Panc1 (cell line): ENCODE results near the gene TCP11L2. TPM values are rescaled to one million over a fixed set of nuclear protein-coding genes. Genes with fewer than 3 reads are reported as not detected.

Experiments
- ATAC-seq: fragments of 200-7000 bp; cut with Tn5 transposase; 2 replicates; pipeline ENCODE4 v1.9.1; 2020; ENCODE audit warnings: mild to moderate bottlenecking, moderate library complexity
- BruUV-seq: library from RNA; stranded (reverse); fragments of 400-500 nt; replicated peaks from 2 replicates; lab custom pipeline; 2021; lab: Mats Ljungman, UMichigan
- CTCF ChIA-PET: fragments of 300-600 bp; sonication (Branson Sonifier 250); formaldehyde crosslinking; loops from one replicate; lab custom pipeline; 2022; ENCODE audit warnings: antibody characterized with exemption; lab: Charles Lee
- POLR2A ChIA-PET: fragments of 300-600 bp; sonication (Branson Sonifier 250); formaldehyde crosslinking; loops from one replicate; lab custom pipeline; 2022; ENCODE audit warnings: antibody characterized with exemption; lab: Charles Lee
- DNase-seq: peaks from one replicate; pipeline ENCODE4 v3.0.0-alpha.2; 2010; ENCODE audit warnings: low read depth, low spot score
- H3K27ac ChIP-seq: 2 replicates; pipeline ENCODE4 v1.5.1; 2011; ENCODE audit warnings: mild to moderate bottlenecking, low read length, inconsistent platforms
- H3K27me3 ChIP-seq: fragments of 200-500 bp; sonication (Bioruptor generic); 2 replicates; pipeline ENCODE4 v1.6.0; 2014; ENCODE audit warnings: low read length, inconsistent platforms; ENCODE audit not compliant: control insufficient read depth, insufficient read depth
- H3K36me3 ChIP-seq: fragments of 200-500 bp; sonication (Bioruptor generic); 2 replicates; pipeline ENCODE4 v1.5.1; 2014; ENCODE audit warnings: inconsistent platforms, mild to moderate bottlenecking, low read length, moderate library complexity; ENCODE audit not compliant: control insufficient read depth, insufficient read depth
- H3K4me1 ChIP-seq: 2 replicates; pipeline ENCODE4 v1.5.1; 2011; ENCODE audit warnings: inconsistent platforms, mild to moderate bottlenecking, low read length, moderate library complexity; ENCODE audit not compliant: control insufficient read depth, insufficient read depth
- H3K4me3 ChIP-seq, 2 experiments: 2 replicates each; pipeline ENCODE4 v1.5.1; 2011 to 2012; ENCODE audit warnings: low read depth in 2 of 2, low read length in 2 of 2, mild to moderate bottlenecking in 2 of 2, inconsistent platforms in 1 of 2, moderate library complexity in 1 of 2
- H3K9me3 ChIP-seq: fragments of 200-500 bp; sonication (Bioruptor generic); 2 replicates; pipeline ENCODE4 v1.5.1; 2014; ENCODE audit warnings: low read depth, mild to moderate bottlenecking, inconsistent platforms, low read length, moderate library complexity; ENCODE audit not compliant: control insufficient read depth, insufficient read depth
- POLR2AphosphoS5 ChIP-seq: IDR thresholded peaks from 2 replicates; pipeline ENCODE4 v1.6.1; 2012; ENCODE audit warnings: mild to moderate bottlenecking, low read depth, low read length, moderate library complexity
- SIN3A ChIP-seq: IDR thresholded peaks from 2 replicates; pipeline ENCODE4 v1.6.1; 2012; ENCODE audit warnings: low read depth, mild to moderate bottlenecking, low read length, moderate library complexity, borderline replicate concordance; ENCODE audit not compliant: insufficient read depth
- TCF7L2 ChIP-seq: IDR thresholded peaks from 2 replicates; pipeline ENCODE4 v1.6.1; 2011; ENCODE audit warnings: mild to moderate bottlenecking, low read depth, low read length, inconsistent platforms
- in situ Hi-C: cut with HindIII; loops from 2 replicates; pipeline ENCODE4 v1.10.0; 2016; ENCODE audit warnings: low sequenced_read_pairs, low pct_unique_long_range_greater_than_20kb
- intact Hi-C: fragments of 100-400 bp; cut with micrococcal nuclease; formaldehyde crosslinking; loops from one replicate; pipeline ENCODE4 v1.10.0; 2022; ENCODE audit not compliant: unreplicated experiment
- total RNA-seq: library from RNA; stranded (reverse); gene quantifications from one replicate; pipeline ENCODE4 v1.2.1, GENCODE V29; 2021; ENCODE audit not compliant: unreplicated experiment
- TF ChIP-seq, protein P1 (sequence below), 2 experiments: IDR thresholded peaks; 2 replicates each; pipeline ENCODE4 v1.6.1; 2011 to 2012; ENCODE audit warnings: low read depth in 2 of 2, control low read depth in 1 of 2, low read length in 1 of 2, mild to moderate bottlenecking in 1 of 2, moderate library complexity in 1 of 2; ENCODE audit not compliant: insufficient read depth in 1 of 2
- TF ChIP-seq, protein P2 (sequence below): fragments of 450-650 bp; IDR thresholded peaks from 2 replicates; pipeline ENCODE4 v1.5.1; 2017; ENCODE audit warnings: mild to moderate bottlenecking

The TCP11L2 gene
- total RNA-seq, 1 experiment from 2014 or later = 3.5 TPM

DNA sequence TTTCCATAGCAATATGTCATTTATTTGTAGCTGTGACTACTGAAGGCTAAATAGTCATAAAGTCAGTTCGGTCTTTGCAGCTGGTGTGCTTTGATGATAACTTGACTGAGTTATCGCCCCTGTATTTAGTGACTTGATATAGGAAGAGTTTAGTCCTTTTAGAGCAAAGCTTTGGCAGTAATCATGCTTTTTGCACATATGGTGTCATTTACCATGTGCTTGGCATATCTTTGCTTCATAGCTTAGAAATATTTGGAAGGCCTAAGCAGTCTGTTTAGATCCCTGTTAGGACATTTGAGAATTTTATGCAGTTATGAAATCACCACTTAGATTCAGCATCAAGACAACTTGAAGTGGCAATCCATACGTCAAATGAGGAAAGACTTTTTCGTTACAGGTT is 86.6 kb downstream of the TCP11L2 start:
- intact Hi-C loops (loop anchor here (10.0 kb wide), 1 partner anchor 196 kb away; the partner anchor contains the start of gene RFX4), in situ Hi-C loops (no loop called here)
- Histone ChIP-seq H3K4me3 (no peak overlapping the region), H3K4me1 (no peaks in the 10 kb centered on the region), H3K36me3 (peaks cover 2% of the 10 kb centered on the region; the same call in 1 of the 2 replicates), H3K27me3 (no peaks in the 10 kb centered on the region), H3K9me3 (no peaks in the 10 kb centered on the region), H3K27ac (no peak overlapping the region)
- ATAC-seq (no peak), DNase-seq (no peak)
- ChIA-PET POLR2A (interaction anchor here (0.7 kb wide), 1 partner anchor 167 kb away, joined by 6 read pairs; no protein-coding TSS in a partner anchor), CTCF (interaction anchor here (0.6 kb wide), 1 partner anchor 37 kb away, joined by 5 read pairs; no protein-coding TSS in a partner anchor)
- TF ChIP-seq, protein P1, sequence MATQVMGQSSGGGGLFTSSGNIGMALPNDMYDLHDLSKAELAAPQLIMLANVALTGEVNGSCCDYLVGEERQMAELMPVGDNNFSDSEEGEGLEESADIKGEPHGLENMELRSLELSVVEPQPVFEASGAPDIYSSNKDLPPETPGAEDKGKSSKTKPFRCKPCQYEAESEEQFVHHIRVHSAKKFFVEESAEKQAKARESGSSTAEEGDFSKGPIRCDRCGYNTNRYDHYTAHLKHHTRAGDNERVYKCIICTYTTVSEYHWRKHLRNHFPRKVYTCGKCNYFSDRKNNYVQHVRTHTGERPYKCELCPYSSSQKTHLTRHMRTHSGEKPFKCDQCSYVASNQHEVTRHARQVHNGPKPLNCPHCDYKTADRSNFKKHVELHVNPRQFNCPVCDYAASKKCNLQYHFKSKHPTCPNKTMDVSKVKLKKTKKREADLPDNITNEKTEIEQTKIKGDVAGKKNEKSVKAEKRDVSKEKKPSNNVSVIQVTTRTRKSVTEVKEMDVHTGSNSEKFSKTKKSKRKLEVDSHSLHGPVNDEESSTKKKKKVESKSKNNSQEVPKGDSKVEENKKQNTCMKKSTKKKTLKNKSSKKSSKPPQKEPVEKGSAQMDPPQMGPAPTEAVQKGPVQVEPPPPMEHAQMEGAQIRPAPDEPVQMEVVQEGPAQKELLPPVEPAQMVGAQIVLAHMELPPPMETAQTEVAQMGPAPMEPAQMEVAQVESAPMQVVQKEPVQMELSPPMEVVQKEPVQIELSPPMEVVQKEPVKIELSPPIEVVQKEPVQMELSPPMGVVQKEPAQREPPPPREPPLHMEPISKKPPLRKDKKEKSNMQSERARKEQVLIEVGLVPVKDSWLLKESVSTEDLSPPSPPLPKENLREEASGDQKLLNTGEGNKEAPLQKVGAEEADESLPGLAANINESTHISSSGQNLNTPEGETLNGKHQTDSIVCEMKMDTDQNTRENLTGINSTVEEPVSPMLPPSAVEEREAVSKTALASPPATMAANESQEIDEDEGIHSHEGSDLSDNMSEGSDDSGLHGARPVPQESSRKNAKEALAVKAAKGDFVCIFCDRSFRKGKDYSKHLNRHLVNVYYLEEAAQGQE (IDR thresholded peaks at IDR 0.05; ENCODE audit: insufficient read depth in 1 of 2, low read depth in 2 of 2, low read length in 1 of 2) = no peak
- no peak for TF ChIP-seq POLR2AphosphoS5
- TF ChIP-seq SIN3A = no peak
- TF ChIP-seq, protein P2, sequence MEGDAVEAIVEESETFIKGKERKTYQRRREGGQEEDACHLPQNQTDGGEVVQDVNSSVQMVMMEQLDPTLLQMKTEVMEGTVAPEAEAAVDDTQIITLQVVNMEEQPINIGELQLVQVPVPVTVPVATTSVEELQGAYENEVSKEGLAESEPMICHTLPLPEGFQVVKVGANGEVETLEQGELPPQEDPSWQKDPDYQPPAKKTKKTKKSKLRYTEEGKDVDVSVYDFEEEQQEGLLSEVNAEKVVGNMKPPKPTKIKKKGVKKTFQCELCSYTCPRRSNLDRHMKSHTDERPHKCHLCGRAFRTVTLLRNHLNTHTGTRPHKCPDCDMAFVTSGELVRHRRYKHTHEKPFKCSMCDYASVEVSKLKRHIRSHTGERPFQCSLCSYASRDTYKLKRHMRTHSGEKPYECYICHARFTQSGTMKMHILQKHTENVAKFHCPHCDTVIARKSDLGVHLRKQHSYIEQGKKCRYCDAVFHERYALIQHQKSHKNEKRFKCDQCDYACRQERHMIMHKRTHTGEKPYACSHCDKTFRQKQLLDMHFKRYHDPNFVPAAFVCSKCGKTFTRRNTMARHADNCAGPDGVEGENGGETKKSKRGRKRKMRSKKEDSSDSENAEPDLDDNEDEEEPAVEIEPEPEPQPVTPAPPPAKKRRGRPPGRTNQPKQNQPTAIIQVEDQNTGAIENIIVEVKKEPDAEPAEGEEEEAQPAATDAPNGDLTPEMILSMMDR = no peak
- no peak for TF ChIP-seq TCF7L2
- BruUV-seq = no TSS peak

DNA sequence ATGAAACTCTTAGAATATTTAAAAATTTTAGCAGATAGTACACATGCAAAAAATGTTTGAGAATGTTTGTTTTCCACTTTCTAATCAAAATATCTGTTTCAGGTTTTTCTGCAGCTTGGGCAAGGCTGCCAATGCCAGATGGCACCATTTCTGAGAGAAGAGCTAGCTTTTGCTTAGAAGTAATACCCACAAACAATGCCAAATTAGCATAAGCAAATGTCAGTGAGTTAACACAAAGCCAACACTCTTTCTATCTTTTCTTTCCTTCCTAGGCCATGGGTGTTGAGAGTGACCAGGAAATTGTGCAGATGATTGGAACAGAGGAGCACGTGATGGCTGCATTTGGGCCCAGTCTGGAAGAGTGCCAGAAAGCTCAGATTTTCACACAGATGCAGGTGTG is 90.2 kb downstream of the TCP11L2 start:
- TF ChIP-seq, protein P2 = no peak
- ATAC-seq (no peak), DNase-seq (no peak)
- ChIA-PET CTCF (no interaction called here), POLR2A (no interaction called here)
- no peaks in the 10 kb centered on the region for H3K27me3 ChIP-seq
- H3K9me3 ChIP-seq = no peaks in the 10 kb centered on the region
- no peaks in the 10 kb centered on the region for H3K4me1 ChIP-seq
- no peak overlapping the region for H3K27ac ChIP-seq
- intact Hi-C loops (no loop called here), in situ Hi-C loops (no loop called here)
- H3K36me3 ChIP-seq = no peaks in the 10 kb centered on the region; the same call in 1 of the 2 replicates
- no peak overlapping the region for H3K4me3 ChIP-seq
- no TSS peak for BruUV-seq

Other genes with a start within 250 kb of the TCP11L2 start
- gene NUAK1, start 163.8 kb upstream of the TCP11L2 start, total RNA-seq = 50.3 TPM
- gene CKAP4, start 54.7 kb upstream of the TCP11L2 start, total RNA-seq = 95.9 TPM
- 8.2 TPM for gene POLR3B, start 55.0 kb downstream of the TCP11L2 start, total RNA-seq